ENCODE measurements around the gene IL18R1.

- no peak for TF ChIP-seq CTCF (IDR thresholded peaks at IDR 0.05; ENCODE audit: low read depth, low read length, poor library complexity, severe bottlenecking)
- TF ChIP-seq EZH2phosphoT487 (IDR thresholded peaks at IDR 0.05; ENCODE audit: borderline replicate concordance, low read length), result no peak
These were observed 3.9 kb downstream of the IL18R1 start for GRCh38 chr2:102359527-102359926.
